Keratinocyte (primary cell): ENCODE data around the gene RGMA. TPM values are rescaled to one million over a fixed set of nuclear protein-coding genes. Genes with fewer than 3 reads are reported as not detected.
"Not testable (repeated sequence)": the region's sequence is repeated elsewhere in the genome, so short reads cannot be mapped to it uniquely, and the experiment has no call there.

Experiments used
- DNase-seq: peaks from one replicate; pipeline ENCODE4 v3.0.0-alpha.2; 2011; ENCODE audit warnings: low read depth, missing footprints, low spot score
- FAIRE-seq: peaks from 2 replicates; lab custom pipeline; 2011; peaks lifted over from hg19 to GRCh38; lab: Jason Lieb, UNC
- H2AFZ ChIP-seq: 2 replicates; pipeline ENCODE4 v1.6.0; 2012; ENCODE audit warnings: low read length, control low read depth, inconsistent platforms; ENCODE audit not compliant: control insufficient read depth
- H3K27ac ChIP-seq: 2 replicates; pipeline ENCODE4 v1.5.1; 2011; ENCODE audit warnings: low read length; ENCODE audit not compliant: control insufficient read depth, insufficient read depth
- H3K27me3 ChIP-seq: 3 replicates; pipeline ENCODE4 v1.6.0; 2011; ENCODE audit warnings: low read length; ENCODE audit not compliant: control insufficient read depth, insufficient read depth; ENCODE audit errors: extremely low read depth
- H3K36me3 ChIP-seq, 2 experiments: 2 replicates in 1 of 2; 3 replicates in 1 of 2; pipeline ENCODE4 v1.5.1; 2011; ENCODE audit warnings: low read length in 2 of 2, mild to moderate bottlenecking in 1 of 2; ENCODE audit not compliant: control insufficient read depth in 2 of 2, insufficient read depth in 2 of 2; ENCODE audit errors: extremely low read depth in 1 of 2
- H3K4me1 ChIP-seq: 3 replicates; pipeline ENCODE4 v1.5.1; 2011; ENCODE audit warnings: low read length; ENCODE audit not compliant: control insufficient read depth, insufficient read depth; ENCODE audit errors: extremely low read depth
- H3K4me2 ChIP-seq: 3 replicates; pipeline ENCODE4 v1.6.0; 2011; ENCODE audit warnings: low read depth, low read length; ENCODE audit not compliant: control insufficient read depth, insufficient read depth; ENCODE audit errors: extremely low read depth
- H3K4me3 ChIP-seq, 3 experiments: fragments of 200-600 bp in 1 of 3; sonication (generic) in 1 of 3; 2 replicates in 2 of 3; 3 replicates in 1 of 3; pipeline ENCODE4 v1.5.1; 2011 to 2016; ENCODE audit warnings: low read length in 3 of 3, mild to moderate bottlenecking in 3 of 3, control low read depth in 2 of 3, inconsistent platforms in 1 of 3, low read depth in 1 of 3, mixed read lengths in 1 of 3, mixed run types in 1 of 3, moderate library complexity in 1 of 3; ENCODE audit not compliant: control insufficient read depth in 2 of 3, insufficient read depth in 2 of 3; ENCODE audit errors: extremely low read depth in 1 of 3
- H3K79me2 ChIP-seq: 2 replicates; pipeline ENCODE4 v1.6.0; 2012; ENCODE audit warnings: low read length; ENCODE audit not compliant: control insufficient read depth, insufficient read depth
- H3K9ac ChIP-seq: 3 replicates; pipeline ENCODE4 v1.6.0; 2011; ENCODE audit warnings: low read length; ENCODE audit not compliant: control insufficient read depth, insufficient read depth; ENCODE audit errors: extremely low read depth
- H3K9me1 ChIP-seq: 3 replicates; pipeline ENCODE4 v1.6.0; 2011; ENCODE audit warnings: low read length; ENCODE audit not compliant: control insufficient read depth, insufficient read depth; ENCODE audit errors: extremely low read depth
- H3K9me3 ChIP-seq: 2 replicates; pipeline ENCODE4 v1.5.1; 2012; ENCODE audit warnings: low read depth, low read length; ENCODE audit not compliant: control insufficient read depth
- H4K20me1 ChIP-seq: 3 replicates; pipeline ENCODE4 v1.6.0; 2011; ENCODE audit warnings: low read length; ENCODE audit not compliant: control insufficient read depth, insufficient read depth; ENCODE audit errors: extremely low read depth
- EZH2 ChIP-seq: IDR thresholded peaks from one replicate; pipeline ENCODE4 v1.6.1; 2012; ENCODE audit warnings: inconsistent platforms, mild to moderate bottlenecking, low read length, moderate library complexity
- dilution Hi-C: fragments of 300-500 bp; cut with MboI; formaldehyde crosslinking; loops from one replicate; pipeline ENCODE4 v1.7.0; 2020; ENCODE audit warnings: low sequenced_read_pairs; ENCODE audit not compliant: extremely low pct_ligation_motif_present
- polyA plus RNA-seq, 5 experiments: library from polyadenylated mRNA; depleted of rRNA in 3 of 5; stranded (reverse) in 3 of 5; stranded (forward) in 1 of 5; unstranded in 1 of 5; fragments of >200 nt; gene quantifications; 1 replicate in 1 of 5; 2 replicates in 3 of 5; 3 replicates in 1 of 5; pipeline versions ENCODE4 v1.2.1 to v1.2.3, GENCODE V29; 2011 to 2012; ENCODE audit warnings: missing spikeins in 2 of 5, low read depth in 1 of 5, low replicate concordance in 1 of 5
- TF ChIP-seq, protein P1 (sequence below), 3 experiments: IDR thresholded peaks in 1 of 3; conservative IDR thresholded peaks in 1 of 3; optimal IDR thresholded peaks in 1 of 3; 2 replicates in 2 of 3; 3 replicates in 1 of 3; pipeline versions ENCODE3 to v1.5.1; 2011; ENCODE audit warnings: low read length in 3 of 3, mild to moderate bottlenecking in 3 of 3, moderate library complexity in 2 of 3, control low read depth in 1 of 3, inconsistent platforms in 1 of 3; ENCODE audit not compliant: insufficient read depth in 2 of 3; ENCODE audit errors: extremely low read depth in 1 of 3

Gene RGMA
- polyA plus RNA-seq, 1 donor (not counting 4 experiments of a cell fraction or from before 2014, with no cell fraction given), result 0.18 TPM

DNA sequence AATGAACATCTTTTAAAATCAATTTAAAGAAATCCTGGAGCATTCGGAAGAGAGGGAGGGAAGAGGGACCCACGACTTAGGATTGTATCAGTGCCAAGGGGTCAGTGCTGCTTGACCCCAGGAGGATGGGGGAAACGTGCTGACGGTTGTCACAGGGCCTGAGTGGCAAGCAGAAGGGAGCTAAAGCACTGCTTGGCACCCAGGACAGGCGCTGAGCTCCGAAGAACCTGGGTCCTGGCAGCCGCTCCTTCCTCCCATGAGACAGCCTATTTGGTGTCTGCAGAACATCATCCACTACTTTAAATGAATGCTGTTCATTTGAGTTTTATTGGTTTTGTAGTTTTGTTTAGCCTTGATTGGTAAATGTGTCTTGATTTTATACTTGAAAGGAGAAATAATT lies 54.5 kb downstream of the RGMA start:
- dilution Hi-C loops, result no loop called here
- no peak overlapping the region for H3K27ac ChIP-seq
- H3K9ac ChIP-seq, result no peak overlapping the region
- no peak for DNase-seq
- no peaks in the 10 kb centered on the region for H3K9me3 ChIP-seq
- H3K36me3 ChIP-seq, result no peaks in the 10 kb centered on the region
- no peaks in the 10 kb centered on the region for H3K79me2 ChIP-seq
- H2AFZ ChIP-seq, result no peak overlapping the region
- no peak overlapping the region for H3K4me2 ChIP-seq
- no peaks in the 10 kb centered on the region for H4K20me1 ChIP-seq
- H3K9me1 ChIP-seq, result peaks cover 3% of the 10 kb centered on the region
- H3K4me1 ChIP-seq, result peaks cover 16% of the 10 kb centered on the region
- no peaks in the 10 kb centered on the region for H3K27me3 ChIP-seq
- no peak for FAIRE-seq
- TF ChIP-seq, protein P1, sequence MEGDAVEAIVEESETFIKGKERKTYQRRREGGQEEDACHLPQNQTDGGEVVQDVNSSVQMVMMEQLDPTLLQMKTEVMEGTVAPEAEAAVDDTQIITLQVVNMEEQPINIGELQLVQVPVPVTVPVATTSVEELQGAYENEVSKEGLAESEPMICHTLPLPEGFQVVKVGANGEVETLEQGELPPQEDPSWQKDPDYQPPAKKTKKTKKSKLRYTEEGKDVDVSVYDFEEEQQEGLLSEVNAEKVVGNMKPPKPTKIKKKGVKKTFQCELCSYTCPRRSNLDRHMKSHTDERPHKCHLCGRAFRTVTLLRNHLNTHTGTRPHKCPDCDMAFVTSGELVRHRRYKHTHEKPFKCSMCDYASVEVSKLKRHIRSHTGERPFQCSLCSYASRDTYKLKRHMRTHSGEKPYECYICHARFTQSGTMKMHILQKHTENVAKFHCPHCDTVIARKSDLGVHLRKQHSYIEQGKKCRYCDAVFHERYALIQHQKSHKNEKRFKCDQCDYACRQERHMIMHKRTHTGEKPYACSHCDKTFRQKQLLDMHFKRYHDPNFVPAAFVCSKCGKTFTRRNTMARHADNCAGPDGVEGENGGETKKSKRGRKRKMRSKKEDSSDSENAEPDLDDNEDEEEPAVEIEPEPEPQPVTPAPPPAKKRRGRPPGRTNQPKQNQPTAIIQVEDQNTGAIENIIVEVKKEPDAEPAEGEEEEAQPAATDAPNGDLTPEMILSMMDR (optimal IDR thresholded peaks at IDR 0.05 in 1 of 3, IDR thresholded peaks at IDR 0.05 in 1 of 3, conservative IDR thresholded peaks at IDR 0.05 in 1 of 3; ENCODE audit: extremely low read depth in 1 of 3, insufficient read depth in 2 of 3, low read length in 3 of 3), result no peak
- no peak for TF ChIP-seq EZH2
- no peak overlapping the region for H3K4me3 ChIP-seq

DNA sequence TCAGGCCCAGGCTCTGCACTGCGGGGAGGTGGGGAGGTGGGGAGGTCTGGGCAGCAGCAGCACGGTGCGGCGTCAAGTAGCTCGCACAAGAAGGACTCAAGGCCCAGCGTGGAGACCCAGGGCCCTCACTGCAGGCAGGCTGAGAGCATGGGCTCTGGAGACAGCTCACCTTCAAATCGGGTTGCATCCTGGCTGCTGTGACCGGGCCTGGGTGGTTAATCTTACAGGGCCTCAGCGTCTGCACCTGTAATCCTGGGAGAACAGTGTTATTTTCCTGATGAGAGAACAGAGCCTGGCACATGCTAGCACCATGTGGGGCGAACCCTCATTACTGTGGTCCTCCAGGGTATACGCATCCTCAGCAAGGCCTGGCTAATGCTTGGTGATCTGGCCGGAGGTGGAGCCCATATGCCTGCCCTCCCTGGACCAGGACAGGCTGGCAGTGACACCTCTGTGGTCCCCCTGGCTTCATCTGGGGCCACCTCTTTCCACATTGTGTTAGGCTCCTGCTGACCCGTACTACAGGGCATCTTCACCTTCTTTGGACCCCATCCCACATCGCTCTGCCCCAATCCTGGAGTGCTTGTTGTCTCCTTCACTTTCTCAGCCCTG lies 55.5 kb downstream of the RGMA start:
- dilution Hi-C loops, result no loop called here

DNA sequence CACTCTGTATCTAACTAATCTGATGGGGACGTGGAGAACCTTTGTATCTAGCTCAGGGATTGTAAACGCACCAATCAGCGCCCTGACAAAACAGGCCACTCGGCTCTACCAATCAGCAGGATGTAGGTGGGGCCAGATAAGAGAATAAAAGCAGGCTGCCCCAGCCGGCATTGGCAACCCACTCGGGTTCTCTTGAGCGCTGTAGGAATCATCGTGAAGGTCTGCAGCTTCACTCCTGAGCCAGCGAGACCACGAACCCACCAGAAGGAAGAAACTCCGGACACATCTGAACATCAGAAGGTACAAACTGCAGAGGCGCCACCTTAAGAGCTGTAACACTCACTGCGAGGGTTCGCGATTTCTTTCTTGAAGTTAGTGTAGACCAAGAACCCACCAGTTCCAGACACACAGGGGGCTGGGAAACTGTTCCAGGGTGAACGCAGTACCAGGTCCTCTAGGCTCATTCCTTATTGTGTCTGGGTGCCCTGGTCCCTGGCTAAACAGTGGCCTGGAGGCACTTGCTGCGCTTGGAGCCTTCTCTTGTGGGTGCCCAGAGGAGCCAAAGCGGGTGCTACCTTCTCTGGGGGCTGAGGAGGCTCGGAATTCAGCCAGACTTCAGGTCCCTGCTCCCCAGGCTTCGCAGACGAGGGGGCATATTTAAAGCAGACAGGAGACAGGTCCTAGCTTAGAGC lies 56.4 kb downstream of the RGMA start:
- H2AFZ ChIP-seq, FAIRE-seq, DNase-seq: not testable (repeated sequence)

More for the DNA sequence above, 55.5 kb downstream of the RGMA start:
- Histone ChIP-seq H4K20me1 (peaks cover 6% of the 10 kb centered on the region), H3K4me1 (peaks cover 26% of the 10 kb centered on the region), H3K79me2 (no peaks in the 10 kb centered on the region), H3K4me2 (no peak overlapping the region), H3K27me3 (no peaks in the 10 kb centered on the region), H3K9me3 (no peaks in the 10 kb centered on the region), H3K9me1 (peaks cover 7% of the 10 kb centered on the region), H3K27ac (no peak overlapping the region), H3K4me3 (no peak overlapping the region), H3K9ac (no peak overlapping the region), H3K36me3 (no peaks in the 10 kb centered on the region), H2AFZ (no peak overlapping the region)
- DNase-seq (no peak), FAIRE-seq (no peak)
- TF ChIP-seq, protein P1 (optimal IDR thresholded peaks at IDR 0.05 in 1 of 3, IDR thresholded peaks at IDR 0.05 in 1 of 3, conservative IDR thresholded peaks at IDR 0.05 in 1 of 3; ENCODE audit: extremely low read depth in 1 of 3, insufficient read depth in 2 of 3, low read length in 3 of 3), result no peak

More for the DNA sequence above, 56.4 kb downstream of the RGMA start:
- H3K36me3 ChIP-seq, H3K9me3 ChIP-seq, H3K79me2 ChIP-seq, H3K9me1 ChIP-seq, dilution Hi-C loops, H3K4me2 ChIP-seq, H3K27me3 ChIP-seq, H3K27ac ChIP-seq, H3K9ac ChIP-seq, H4K20me1 ChIP-seq, H3K4me3 ChIP-seq: not testable (repeated sequence)
- peaks cover 33% of the 10 kb centered on the region for H3K4me1 ChIP-seq
